PFSK-1 (cell line): Measurements from ENCODE around the gene CASQ2.

Experiments used
- POLR2AphosphoS5 ChIP-seq: IDR thresholded peaks from 2 replicates; pipeline ENCODE4 v1.6.1; 2012; ENCODE audit warnings: low read depth, mild to moderate bottlenecking, control low read depth, low read length, moderate library complexity
- REST ChIP-seq, 2 experiments: IDR thresholded peaks; 2 replicates each; pipeline versions ENCODE4 v1.6.1 to v1.8.0; 2011 to 2012; ENCODE audit warnings: low read depth in 2 of 2, low read length in 2 of 2, control low read depth in 1 of 2, inconsistent platforms in 1 of 2, mild to moderate bottlenecking in 1 of 2, moderate library complexity in 1 of 2; ENCODE audit not compliant: insufficient read depth in 1 of 2

DNA sequence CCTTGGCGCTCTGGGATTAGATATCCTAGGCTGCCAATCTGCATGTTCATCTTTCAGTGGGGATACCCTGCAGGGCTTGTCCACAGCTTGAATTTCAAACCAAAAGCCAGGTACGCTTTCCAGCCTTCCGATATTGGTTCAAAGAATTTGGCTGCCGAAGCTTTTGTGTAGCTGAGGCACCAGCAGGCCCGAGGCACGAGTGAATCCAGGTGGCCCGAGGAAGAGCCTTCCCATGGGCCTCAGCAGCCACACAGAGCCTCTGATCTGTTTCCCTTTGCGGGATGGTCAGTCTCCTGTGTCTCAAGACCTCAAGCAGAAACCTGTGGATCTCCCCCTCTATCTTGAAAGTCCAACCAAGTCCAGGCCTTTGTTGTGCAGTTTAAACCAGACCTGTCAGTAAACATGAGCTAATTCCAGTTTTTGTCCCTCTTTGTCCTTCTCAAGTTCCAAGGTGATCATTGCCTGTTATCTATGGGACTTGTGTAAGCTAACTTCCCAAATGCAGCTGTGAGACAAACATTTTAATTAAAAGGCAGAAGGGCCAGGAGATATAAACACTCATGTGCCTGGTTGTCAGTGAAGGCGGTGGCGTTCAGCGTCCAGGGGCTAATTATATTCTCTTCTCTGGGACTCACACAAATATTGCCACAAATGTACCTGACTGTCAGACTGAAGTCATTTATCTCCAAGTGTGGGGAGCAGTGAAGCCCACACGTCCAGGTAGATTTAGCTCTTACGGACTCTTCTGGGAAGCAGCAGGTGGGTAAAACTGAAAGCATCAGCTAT is 96.1 kb downstream of the CASQ2 start:
- TF ChIP-seq POLR2AphosphoS5 (no peak), REST (IDR thresholded peaks at IDR 0.05; ENCODE audit: insufficient read depth in 1 of 2, low read depth in 2 of 2, low read length in 2 of 2) (no peak)
